NCI-H146 treated with DMSO at 0.1 percent for 48 hours (cell line): ENCODE data around the gene ZNF333.
A peak's percentile ranks its signal among the peaks of the same experiment; 100 is the strongest.

Experiments used
- DNase-seq: peaks from one replicate; lab custom pipeline; 2025; ENCODE audit not compliant: unreplicated experiment; lab: John Stamatoyannopoulos, UW

The ZNF333 gene

DNA sequence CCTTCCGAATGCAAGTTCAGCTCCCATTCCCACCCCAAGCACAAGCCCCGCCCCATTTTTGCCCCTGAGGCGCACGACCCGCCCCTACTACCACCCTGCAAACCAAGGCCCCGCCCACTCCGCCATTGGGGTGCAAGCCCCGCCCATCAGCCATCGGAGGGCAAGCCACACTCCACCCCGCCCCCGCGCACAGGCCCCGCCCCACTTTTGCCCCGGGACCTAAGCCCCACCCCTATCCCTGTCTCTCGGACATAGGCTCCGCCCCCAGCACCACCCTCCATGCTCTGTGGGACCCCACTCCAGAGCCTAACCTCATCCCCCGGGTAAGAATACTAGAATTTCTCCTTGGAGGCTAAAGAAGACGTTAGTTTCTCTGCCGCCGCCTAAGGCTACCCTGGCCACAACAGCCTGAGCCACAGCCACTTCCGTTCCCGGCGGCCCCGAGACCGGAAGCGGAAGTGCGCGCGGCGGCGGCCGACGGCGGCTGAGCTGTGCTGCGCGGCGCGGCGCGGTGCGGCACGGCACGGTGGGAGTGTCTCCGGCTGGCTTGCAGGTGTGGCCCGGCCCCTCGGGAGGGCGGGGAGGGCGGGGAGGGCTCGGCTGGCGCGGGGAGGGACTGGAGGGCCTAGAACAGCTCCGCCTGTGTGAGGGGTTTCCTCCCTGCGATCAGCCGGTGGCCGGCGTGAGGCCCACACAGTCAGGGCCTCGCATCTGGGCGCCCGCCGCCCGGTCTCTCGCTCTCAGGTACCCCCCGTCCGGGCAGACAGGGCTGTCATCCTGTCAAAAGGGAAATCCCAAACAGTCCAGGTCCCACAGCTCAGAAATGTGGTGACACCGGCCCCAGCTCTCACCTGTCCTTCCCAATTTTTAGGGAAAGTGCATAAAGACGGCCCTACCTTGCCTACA lies at the start of gene ZNF333:
Gene ZNF333, plus strand, starts transcription at position 451 of the 906 bp plus-strand sequence. CDS start 3,444 bp downstream, outside the sequence.
- peak; percentile 92 for DNase-seq

DNA sequence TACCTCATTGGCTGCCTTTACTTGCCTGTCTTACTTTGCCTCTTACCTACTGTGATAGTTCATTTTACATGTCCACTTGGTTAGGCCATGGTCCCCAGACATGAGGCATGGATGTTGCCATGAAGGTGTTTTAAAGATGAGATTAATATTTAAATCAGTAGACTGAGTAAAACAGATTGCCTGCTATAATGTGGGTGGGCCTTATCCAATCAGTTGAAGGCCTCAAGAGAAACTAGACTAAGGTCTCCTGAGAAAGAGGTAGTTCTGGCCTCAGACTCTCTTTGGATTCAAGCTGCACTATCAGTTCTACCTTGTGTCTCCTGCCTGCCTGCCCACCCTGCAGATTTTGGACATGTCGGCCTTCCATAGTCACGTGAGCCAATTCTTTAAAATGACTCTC lies 41.3 kb upstream of the ZNF333 start:
- no peak for DNase-seq

DNA sequence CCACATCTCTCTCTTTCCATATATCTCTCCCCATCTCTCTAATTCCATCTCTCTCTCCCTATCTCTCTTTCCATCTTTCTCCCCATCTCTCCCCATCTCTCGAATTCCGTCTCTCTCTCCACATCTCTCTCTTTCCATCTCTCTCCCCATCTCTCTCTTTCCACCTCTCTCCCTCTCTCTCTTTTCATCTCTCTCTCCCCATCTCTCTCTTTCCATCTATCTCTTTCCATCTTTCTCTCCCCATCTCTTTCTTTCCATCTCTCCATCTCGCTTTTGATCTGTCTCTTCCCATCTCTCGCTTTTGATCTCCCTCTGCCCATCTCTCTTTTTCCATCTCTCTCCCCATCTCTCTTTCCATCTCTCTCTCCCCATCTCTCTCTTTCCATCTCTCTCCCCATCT lies 40.8 kb upstream of the ZNF333 start:
- DNase-seq, result no peak

DNA sequence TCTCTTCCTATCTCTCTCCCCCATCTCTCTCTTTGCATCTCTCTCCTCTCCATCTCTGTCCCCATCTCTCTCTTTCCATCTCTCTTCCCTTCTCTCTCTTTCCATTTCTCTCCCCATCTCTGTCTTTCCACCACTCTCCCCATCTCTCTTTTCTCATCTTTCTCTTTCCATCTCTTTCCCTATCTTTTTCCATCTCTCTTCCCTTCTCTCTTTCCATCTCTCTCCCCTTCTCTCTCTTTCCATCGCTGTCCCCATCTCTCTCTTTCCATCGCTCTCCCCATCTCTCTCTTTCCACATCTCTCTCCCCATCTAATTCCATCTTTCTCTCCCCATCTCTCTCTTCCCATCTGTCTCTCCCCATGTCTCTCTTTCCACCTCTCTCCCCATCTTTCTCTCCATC lies 39.7 kb upstream of the ZNF333 start:
- DNase-seq, result no peak

DNA sequence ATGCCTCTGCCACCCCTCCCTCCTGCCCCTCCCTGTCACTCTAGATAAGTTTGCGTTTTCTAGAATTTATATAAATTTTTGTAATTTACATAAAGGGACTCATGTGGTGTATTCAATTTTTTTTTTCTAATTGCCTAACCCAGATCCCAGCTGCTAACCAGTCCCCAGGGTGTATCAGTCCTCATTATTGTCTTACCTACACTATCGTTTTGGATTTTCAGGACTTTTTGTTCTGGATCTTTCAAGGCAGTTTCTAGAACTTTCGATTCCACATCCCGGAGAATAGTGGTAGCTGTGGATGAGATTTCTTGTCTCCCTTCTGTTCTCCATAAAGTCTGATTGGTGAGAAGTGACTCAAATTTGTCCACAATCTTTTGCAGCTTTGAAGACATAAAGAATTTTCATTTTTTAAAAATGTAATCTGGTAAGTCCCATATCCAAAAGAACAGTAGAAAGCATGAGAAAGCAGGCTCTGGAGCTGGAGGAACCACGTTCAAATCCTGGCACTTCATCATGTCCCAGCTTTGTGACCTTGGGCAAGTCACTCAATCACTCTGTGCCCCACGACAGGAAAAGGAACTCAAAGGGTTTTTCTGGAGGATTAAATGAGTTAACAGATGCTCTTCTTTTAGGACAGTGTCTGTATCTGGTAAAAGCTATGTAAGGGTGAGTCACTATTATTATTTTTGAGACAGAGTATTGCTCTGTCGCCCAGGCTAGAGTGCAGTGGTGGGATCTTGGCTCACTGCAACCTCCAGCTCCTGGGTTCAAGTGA lies 34.9 kb upstream of the ZNF333 start:
- DNase-seq, result no peak

DNA sequence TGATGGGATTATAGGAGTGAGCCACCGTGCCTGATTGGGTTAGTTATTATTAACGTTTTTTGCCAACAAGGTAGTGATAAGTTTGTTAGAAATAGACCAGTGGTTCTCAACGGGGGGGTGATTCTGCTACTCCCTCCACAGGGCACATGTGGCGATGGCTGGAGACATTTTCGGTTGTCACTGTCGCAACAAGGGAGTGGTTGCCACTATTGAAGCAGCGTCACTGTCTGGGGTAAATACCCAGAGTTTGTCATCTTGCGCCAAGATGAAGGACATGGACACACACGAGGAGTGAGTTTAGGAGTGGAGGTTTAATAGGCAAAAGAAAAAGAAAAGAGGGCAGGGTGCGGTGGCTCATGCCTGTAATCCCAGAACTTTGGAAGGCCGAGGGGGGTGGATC lies 34.1 kb upstream of the ZNF333 start:
- DNase-seq, result no peak

DNA sequence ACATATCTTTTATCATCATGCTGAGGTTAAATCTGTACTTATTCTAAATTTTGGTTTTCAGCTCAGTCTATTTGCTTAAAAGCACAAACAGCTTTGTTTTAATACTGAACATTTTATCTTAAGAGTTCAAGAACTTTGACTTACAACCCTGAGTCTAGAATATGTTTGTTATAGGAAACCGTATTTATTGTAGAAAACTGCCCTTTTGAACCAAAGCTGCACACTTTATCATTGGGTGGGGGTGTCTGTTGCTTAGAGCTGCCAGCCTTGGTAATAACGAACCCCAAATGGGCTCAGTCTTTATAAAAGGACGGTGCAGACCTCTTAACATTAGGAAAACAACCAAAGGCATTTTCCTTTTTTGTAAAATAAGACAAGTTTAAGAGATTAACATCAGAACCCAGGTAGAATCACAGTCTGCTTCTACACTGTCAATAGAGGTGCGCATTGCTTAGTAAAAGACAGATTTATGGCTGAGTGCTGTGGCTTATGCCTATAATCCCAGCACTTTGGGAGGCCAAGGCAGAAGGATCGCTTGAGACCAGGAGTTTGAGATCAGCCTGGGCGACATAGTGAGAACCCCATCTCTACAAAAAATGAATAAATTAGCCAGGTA lies 29.9 kb upstream of the ZNF333 start:
- no peak for DNase-seq

DNA sequence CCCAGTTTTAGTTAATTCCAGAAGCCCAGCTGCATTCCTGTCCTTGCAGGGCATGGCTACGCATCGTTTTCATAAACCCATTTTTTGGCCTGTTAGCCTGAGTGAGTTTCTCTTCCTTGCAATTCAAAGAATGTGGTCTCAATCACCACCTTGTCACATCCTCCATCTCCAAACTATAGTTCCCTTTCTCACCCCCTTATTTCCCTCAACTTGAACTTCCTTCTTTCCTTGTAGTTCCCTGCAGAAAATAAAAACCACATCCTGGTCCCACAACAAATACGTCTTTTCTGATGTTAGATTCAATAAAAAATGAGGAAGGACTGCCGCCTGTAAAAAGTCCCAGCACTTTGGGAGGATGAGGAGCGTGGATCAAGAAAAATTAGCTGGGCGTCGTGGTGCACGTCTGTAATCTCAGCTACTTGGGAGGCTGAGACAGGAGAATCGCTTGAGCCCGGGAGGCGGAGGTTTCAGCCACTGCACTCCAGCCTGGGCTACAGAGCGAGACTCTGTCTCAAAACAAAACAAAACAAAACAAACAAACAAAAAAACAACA lies 28.4 kb upstream of the ZNF333 start:
- DNase-seq, result no peak

DNA sequence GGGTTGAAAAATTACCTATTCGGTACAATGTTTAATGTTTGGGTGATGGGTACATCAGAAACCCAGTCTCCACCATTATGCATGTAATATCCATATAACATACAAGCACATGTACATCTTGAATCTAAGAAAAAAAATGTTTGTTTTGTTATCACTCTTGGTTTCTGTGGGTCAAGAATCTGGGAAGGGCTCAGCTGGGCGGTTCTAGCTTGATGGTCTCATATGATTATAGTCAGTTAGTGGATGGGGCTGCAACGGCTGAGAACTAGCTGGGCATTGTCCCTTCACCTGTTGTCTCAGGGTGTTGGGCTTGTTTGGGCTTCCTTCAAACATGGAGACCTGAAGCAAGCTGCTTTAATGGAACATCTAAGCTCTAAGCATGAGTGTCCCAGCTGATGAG lies 19.9 kb upstream of the ZNF333 start:
- no peak for DNase-seq

DNA sequence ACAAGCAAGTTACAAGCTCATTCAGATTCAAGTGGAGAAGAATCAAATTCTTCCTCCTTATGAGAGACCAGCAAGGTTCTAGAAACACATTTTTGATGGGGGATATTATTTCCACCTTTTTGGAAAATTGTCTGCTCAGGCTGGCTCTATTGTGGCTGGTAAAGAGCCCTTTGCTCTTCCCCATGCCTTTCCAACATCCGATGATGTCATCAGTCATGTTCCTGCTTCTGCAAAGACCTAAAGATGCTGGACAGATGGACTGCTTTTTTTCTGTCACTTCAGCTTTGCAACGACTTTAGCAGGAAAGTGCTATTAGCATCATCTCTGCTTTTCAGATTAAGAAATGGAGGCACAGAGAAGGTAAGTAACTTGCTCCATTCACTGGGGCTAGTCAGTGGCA lies 19.4 kb upstream of the ZNF333 start:
- no peak for DNase-seq

DNA sequence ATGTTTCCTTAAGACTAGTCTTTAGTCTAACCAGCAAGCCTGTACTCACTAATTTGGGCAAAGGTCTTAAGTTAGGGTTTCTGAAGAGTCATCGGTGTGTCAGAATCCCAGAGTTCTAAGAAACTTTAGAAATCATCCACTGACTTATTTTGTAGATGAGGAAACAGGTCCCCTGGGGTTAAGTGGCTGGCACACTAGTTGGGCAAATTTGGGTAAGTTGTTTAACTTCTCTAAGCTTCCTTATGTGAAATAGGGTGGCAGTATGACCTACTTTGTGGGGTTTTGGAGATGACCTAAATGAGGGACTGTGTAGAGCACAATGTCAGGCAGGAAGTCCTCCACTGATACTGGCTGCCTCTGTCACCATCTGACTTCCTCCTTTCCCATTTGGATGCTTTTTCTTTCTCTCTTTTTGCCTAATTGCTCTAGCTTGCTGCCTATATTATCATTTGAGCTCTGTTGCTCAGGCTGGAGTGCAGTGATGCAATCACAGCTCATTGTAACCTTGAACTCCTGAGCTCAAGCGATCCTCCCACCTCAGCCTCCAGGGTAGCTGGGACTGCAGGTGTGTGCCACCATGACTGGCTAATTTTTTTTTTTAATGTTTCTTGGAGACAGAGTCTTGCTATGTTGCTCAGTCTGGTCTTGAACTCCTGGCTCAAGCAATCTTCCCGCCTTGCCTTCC lies 17.5 kb upstream of the ZNF333 start:
- DNase-seq, result no peak

DNA sequence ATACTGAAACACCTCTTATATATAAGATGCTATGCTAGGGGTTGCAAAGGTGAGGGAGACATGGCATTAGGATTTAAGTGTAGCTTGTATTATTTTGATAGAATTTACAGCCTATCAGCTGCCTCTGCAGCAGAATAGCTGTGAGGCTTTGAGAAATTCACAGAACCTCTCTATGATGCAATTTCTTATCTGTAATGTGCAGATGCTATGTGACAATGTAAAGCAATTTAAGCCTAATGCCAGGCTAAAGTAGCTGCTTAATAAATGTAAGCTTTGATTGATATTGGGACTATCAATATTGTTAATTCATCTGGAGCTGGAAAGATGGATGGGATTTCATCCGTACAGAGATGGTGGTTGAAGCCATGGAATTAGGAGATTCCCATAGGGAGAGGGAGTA lies 16.8 kb upstream of the ZNF333 start:
- DNase-seq, result no peak

DNA sequence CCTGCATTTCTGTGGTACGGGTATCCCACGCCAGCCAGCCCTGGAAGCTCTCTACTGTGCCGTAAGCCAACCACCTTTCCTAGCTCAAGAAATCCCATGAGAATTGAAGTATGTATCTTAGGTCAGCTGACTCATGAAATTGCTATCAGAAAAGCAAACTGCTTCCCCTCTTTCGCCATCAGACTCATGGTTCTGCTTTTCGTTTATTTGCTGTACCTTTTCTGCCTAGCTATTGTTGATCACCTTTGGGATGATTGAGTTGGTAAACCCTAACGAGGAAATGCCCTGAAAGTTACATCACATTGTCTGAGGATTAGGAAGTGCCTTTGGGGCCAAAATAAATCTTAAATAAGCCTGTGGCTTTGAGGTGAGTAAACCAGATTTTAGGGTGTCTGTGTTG lies 15.1 kb upstream of the ZNF333 start, which contains the start of gene ADGRE3:
Gene ADGRE3, minus strand, starts transcription at position 81 of the 400 bp plus-strand sequence. Its CDS starts 74 bp downstream, at position 7.
- DNase-seq, result no peak

DNA sequence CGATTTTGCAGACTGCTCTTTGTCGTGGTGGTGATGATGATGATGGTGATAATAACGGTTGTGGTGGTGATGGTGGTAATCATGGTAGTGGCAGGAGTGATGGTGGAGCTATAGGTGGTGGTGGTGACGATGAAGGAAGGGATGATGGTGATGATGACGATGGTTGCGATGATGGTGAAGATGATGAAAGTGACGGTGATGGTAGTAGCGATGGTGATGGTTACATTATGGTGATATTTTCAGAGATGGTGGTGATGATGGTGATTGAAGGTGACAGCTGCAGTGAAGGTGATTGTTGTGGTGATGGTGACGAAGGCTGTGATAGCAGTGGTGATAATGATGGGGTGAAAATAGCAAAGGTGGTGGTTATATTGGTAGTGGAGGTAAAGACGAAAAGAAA lies 13.1 kb upstream of the ZNF333 start:
- DNase-seq, result no peak

DNA sequence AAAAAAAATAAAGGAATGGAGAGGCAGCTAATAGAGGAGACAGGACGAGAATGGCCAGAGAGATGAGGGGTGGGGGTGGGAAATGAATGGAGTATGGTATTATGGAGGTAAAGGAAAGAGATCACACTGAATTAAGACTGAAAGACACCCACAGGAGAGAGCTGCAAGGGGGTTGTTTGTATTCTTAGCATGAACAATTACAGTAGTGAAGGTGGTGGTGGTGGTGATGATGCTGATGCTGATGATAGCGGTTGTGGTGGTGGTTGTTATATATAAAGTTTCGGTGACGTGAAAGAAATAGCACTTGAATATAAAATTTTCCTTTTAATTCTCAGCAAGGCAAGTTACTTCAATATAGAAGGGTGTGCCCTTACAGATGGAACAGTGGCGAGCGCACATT lies 12.4 kb upstream of the ZNF333 start:
- DNase-seq, result no peak

DNA sequence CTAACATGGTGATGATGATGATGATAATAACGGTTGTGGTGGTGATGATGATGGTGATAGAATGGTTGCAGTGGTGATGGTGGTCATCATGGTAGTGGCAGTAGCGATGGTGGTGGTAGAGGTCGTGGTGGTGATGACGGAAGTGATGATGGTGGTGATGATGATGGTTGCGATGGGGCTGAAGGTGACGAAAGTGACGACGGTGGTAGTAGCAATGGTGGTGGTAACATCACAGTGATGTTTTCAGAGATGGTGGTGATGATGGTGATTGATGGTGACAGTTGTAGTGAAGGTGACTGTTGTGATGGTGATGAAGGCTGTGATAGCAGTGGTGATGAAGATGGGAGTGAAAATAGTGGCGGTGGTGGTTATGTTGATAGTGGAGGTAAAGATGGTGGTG lies 11.6 kb upstream of the ZNF333 start:
- no peak for DNase-seq

DNA sequence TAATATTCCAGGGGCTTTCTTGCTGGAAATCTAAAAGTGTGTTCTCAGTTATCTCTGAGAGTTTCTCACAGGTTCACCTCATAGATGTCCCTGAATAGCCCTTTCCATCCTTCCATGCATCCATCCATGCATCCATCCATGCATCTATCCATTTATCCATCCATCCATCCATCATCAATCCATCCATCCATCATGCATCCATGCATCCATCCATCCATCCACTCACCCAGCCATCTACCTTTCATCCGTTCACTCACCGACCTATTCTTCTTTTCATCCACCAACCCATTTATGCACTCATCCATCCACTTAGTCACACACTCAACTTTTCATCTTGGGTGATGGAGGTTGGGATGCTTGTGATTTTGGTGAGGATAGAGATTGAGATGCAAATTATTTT lies 7.8 kb upstream of the ZNF333 start:
- DNase-seq, result no peak

DNA sequence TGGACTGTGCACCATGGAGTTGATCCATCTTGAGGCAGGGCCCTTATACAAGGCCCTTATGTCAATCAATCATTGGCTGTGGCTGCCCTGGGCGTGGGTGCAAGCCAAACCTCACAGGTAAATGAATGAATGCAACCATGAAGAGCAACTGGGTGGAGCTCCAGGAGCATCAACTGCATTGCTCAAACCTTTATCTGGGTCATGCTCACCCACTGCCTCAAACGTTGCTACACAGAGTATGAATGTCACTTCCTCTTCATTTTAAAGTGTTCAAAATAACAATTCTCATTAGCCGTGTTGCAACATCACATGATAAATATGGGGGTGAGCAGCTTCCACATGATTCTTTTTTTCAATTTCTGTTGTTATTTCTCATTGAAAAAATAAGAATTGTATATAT lies 6.4 kb upstream of the ZNF333 start:
- no peak for DNase-seq

DNA sequence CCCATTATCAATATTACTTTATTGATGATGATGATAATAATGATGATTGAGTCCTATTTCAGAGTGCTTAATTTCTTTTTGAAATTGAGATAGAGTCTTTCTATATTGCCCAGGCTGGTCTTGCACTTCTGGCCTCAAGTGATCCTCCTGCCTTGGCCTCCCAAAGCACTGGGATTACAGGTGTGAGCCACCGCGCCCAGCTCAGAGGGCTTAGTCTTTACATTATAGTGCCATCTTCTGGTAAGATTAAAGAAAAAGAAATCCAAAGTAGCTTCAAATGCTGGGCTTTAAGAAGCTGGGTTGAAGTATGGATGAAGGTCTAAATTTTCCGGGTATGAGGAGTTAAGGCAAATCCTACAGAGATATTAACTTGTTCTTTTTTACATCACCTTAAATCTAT lies 3.4 kb upstream of the ZNF333 start:
- DNase-seq, result peak; percentile 35

DNA sequence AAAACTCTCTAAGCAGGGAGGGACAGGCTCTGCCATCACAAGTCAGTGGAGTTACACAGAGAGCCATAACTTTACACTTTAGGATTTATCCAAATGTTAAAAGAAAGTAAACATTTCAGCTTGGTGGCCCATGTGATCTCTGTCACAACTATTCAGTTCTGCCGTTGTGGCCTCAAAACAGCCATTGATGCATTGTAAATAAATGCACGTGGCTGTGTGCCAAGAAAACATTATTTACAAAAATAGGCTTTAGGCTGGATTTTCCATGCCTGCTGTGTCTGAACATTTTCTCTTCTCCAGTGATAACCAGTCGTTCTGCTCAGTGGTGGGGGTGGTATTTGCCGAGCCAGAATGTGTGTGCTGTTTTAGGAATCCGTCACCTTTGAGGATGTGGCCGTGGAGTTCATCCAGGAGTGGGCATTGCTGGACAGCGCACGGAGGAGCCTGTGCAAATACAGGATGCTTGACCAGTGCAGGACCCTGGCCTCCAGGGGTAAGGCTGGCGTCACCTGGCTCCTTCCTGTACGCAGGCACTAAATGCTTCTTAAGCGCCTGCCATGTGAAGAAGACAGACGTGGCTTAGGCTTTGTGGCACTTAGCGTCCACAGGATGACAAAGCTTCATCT lies 4.9 kb downstream of the ZNF333 start:
- DNase-seq, result no peak
